Activated CD4-positive, alpha-beta memory T cell treated with anti-CD3 and anti-CD28 coated beads, Interleukin-2, amount 10 ng/mL, durations not matched to agents 7 days and 5 days (primary cell): Measurements from ENCODE around the gene ETF1. TPM values are rescaled to one million over a fixed set of nuclear protein-coding genes. Genes with fewer than 3 reads are reported as not detected.
"Not testable (repeated sequence)": the region's sequence is repeated elsewhere in the genome, so short reads cannot be mapped to it uniquely, and the experiment has no call there.

Experiments
- CTCF ChIA-PET: fragments of 350-600 bp; sonication (Branson Sonifier 250); formaldehyde crosslinking; loops from one replicate; lab custom pipeline; 2021; ENCODE audit warnings: antibody characterized with exemption, inconsistent platforms; lab: Charles Lee
- POLR2A ChIA-PET: fragments of 350-600 bp; sonication (Branson Sonifier 250); formaldehyde crosslinking; loops from one replicate; lab custom pipeline; 2021; ENCODE audit warnings: antibody characterized with exemption; lab: Charles Lee
- DNase-seq: peaks from one replicate; pipeline ENCODE4 v3.0.0-alpha.2; 2020
- H3K27ac Mint-ChIP-seq: one replicate; pipeline ENCODE4 v1.8.0; 2021; ENCODE audit warnings: mild to moderate bottlenecking, mixed read lengths
- H3K27me3 Mint-ChIP-seq: one replicate; pipeline ENCODE4 v1.8.0; 2021; ENCODE audit warnings: mixed read lengths
- H3K36me3 Mint-ChIP-seq: one replicate; pipeline ENCODE4 v1.8.0; 2021; ENCODE audit warnings: low read depth, mixed read lengths
- H3K4me1 Mint-ChIP-seq: one replicate; pipeline ENCODE4 v1.8.0; 2021; ENCODE audit warnings: mixed read lengths
- H3K4me3 Mint-ChIP-seq: one replicate; pipeline ENCODE4 v1.8.0; 2021; ENCODE audit warnings: mild to moderate bottlenecking, mixed read lengths
- H3K9me3 Mint-ChIP-seq: one replicate; pipeline ENCODE4 v1.8.0; 2021; ENCODE audit warnings: mixed read lengths
- total RNA-seq, 2 experiments: library from RNA; stranded (reverse); gene quantifications; one replicate each; pipeline ENCODE4 v1.2.3, GENCODE V29; 2021

ETF1 gene
- total RNA-seq, 2 experiments from 2014 or later, result 77.5 to 81.7 TPM

DNA sequence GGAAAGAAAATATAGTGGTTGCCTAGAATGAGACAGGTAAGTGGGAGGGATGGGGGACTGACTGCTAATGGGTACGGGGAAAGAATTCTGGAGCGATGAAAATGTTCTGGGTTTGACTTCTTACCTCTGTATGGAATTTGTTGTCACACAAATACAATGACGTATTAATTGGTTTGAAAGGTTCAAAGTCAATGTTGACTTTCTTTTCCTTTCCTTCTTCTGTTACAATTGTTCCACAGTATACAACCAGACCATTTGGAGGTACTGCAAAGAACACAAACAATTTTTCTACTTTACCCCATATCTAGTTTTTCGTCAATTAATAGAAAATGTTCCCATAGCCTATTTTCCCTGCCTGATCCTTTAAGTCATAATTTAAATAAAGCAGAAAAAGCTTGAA lies 25.6 kb downstream of the ETF1 start:
- H3K4me1 Mint-ChIP-seq, result peaks cover 9% of the 10 kb centered on the region
- no peak overlapping the region for H3K27ac Mint-ChIP-seq
- POLR2A ChIA-PET, result interaction anchor here (0.9 kb wide), 1 partner anchor 15 kb away, joined by 3 read pairs; no protein-coding TSS in a partner anchor
- H3K27me3 Mint-ChIP-seq, result no peaks in the 10 kb centered on the region
- no peaks in the 10 kb centered on the region for H3K9me3 Mint-ChIP-seq
- no peak for DNase-seq
- peaks cover 62% of the 10 kb centered on the region for H3K36me3 Mint-ChIP-seq
- CTCF ChIA-PET, result no interaction called here
- no peak overlapping the region for H3K4me3 Mint-ChIP-seq

DNA sequence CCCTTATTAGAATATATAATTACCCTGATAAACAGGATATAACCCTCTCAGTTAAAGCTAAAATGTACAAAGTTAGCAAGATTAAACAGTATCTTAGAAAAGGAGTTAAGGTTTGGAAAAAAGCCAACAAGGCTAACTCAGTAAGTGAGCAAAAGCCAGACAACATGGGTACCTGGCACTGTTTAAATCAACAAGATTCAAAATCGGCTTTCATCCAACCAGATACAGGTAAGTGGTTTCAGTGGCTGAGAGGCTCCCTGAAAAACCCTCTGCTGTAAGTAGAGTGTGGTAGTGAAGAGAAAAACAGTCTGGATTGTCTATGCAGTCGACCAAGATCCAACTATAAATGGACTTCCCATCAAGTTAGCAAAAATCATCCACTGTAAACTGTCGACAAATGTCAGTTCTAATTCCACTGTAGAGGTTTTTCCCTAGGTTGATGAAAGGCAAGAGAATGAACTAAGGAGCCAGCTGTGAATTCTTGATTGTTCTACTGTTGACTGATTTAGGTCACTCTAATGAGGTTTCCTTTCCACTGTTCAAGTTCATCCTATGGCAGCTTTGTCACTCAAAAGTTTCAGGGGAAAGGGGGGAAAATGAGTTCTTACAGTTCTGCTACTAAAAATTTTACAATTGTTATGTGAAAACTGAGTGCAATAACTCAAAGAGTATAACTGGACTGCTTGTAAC lies 27.3 kb downstream of the ETF1 start:
- CTCF ChIA-PET, result no interaction called here
- H3K9me3 Mint-ChIP-seq, result no peaks in the 10 kb centered on the region
- H3K4me3 Mint-ChIP-seq, result no peak overlapping the region
- H3K4me1 Mint-ChIP-seq, result peaks cover 3% of the 10 kb centered on the region
- POLR2A ChIA-PET, result interaction anchor here (2.5 kb wide), 1 partner anchor 28 kb away, joined by 11 read pairs; the partner anchor contains the start of gene ETF1
- peaks cover 67% of the 10 kb centered on the region for H3K36me3 Mint-ChIP-seq
- H3K27ac Mint-ChIP-seq, result no peak overlapping the region
- H3K27me3 Mint-ChIP-seq, result no peaks in the 10 kb centered on the region
- no peak for DNase-seq

- ChIA-PET CTCF (interaction anchor here (1.2 kb wide), 1 partner anchor 10 kb away, joined by 5 read pairs; no protein-coding TSS in a partner anchor), POLR2A (interaction anchor here (1.0 to 2.5 kb wide), 2 partner anchors 9 to 29 kb away, joined by 3 to 11 read pairs; partner anchors contain the start of gene ETF1)
- Mint-ChIP-seq H3K4me3 (no peak overlapping the region), H3K27ac (no peak overlapping the region), H3K9me3 (no peaks in the 10 kb centered on the region), H3K4me1 (peaks cover 3% of the 10 kb centered on the region), H3K36me3 (peaks cover 72% of the 10 kb centered on the region), H3K27me3 (no peaks in the 10 kb centered on the region)
- DNase-seq, result no peak
Observed at GRCh38 chr5:138514021-138514420, 29.0 kb downstream of the ETF1 start.

DNA sequence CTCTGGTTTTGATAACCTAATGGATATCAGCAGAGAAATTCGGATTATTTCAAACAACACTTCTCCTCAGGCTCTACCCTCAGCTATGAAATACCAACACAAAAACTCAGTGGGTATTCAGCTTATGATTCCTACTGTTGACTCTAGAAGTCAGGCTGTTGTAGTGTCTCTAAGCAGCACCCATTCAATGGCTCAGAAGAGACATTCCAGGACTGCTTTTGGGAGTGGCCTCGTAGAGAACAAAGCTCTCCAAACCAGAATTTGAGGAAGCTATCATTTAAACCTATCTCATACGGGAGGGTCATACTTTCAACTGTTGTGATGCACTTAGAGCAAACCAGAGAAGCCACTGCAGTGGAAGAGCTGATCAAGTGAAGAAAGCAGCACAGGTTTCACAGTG lies 34.1 kb downstream of the ETF1 start:
- Mint-ChIP-seq H3K36me3 (peaks cover 52% of the 10 kb centered on the region), H3K4me1 (no peaks in the 10 kb centered on the region), H3K27me3 (no peaks in the 10 kb centered on the region), H3K4me3 (no peak overlapping the region), H3K9me3 (no peaks in the 10 kb centered on the region), H3K27ac (no peak overlapping the region)
- ChIA-PET CTCF (interaction anchor here (1.0 kb wide), 1 partner anchor 58 kb away, joined by 3 read pairs; no protein-coding TSS in a partner anchor), POLR2A (interaction anchor here (1.0 to 1.4 kb wide), 2 partner anchors 35 to 44 kb away, joined by 3 to 4 read pairs; partner anchors contain the start of gene EGR1)
- DNase-seq, result no peak

GRCh38 chr5:138507485-138507884 lies 35.6 kb downstream of the ETF1 start:
- H3K27me3 Mint-ChIP-seq, H3K4me3 Mint-ChIP-seq, POLR2A ChIA-PET, DNase-seq, H3K9me3 Mint-ChIP-seq, H3K27ac Mint-ChIP-seq, H3K4me1 Mint-ChIP-seq: not testable (repeated sequence)
- peaks cover 39% of the 10 kb centered on the region for H3K36me3 Mint-ChIP-seq
- CTCF ChIA-PET, result interaction anchor here (1.2 kb wide), 1 partner anchor 58 kb away, joined by 3 read pairs; no protein-coding TSS in a partner anchor

DNA sequence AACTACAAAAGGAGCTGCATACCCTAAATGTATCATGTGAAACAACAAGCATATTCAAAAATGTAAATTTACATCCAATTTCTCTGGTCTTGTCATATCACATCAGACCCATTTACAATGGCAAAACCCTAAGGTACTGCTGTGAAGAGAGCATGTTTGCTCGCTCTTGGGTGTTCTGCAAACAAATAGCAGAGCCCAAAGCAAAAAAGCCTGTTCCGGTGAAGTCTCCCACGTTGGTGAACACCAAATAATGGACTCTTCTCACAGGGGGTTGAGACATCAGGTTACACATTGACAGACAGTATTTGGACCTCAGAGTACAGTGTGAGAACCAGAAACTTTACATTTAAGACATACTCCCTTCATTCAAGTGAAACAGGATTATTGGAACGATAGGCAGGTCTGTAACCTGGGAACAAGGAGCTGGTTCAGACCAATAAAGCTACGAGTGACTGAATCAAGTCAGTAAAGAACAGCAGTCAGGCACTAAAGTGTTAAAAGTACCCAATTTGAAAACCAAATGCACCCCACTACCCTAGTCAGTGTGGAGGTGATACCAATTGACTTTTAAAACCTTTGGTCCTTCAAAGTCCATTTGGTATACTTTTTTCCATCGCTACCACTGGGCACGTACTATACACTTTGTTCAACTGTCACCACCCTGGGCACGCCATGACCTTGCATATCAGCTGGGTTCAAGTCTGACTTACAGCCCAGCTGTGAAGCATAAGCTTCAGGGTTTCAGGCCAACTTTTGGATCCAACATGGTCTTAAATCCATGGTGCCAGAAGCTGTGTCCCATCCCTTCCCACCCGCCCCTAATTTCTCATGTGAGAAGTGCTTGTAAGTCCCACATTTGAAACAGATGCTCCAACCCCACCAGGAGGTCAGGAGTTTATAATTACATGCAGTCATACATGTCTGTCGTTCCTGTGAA lies 36.4 kb downstream of the ETF1 start:
- Mint-ChIP-seq H3K9me3 (no peaks in the 10 kb centered on the region), H3K27ac (no peak overlapping the region), H3K4me1 (no peaks in the 10 kb centered on the region), H3K27me3 (no peaks in the 10 kb centered on the region), H3K4me3 (no peak overlapping the region), H3K36me3 (peaks cover 36% of the 10 kb centered on the region)
- DNase-seq, result no peak
- ChIA-PET POLR2A (no interaction called here), CTCF (interaction anchor here (0.6 to 1.2 kb wide), 2 partner anchors 56 to 57 kb away, joined by 3 to 5 read pairs; no protein-coding TSS in a partner anchor)

- POLR2A ChIA-PET, result interaction anchor here (1.4 to 2.9 kb wide), 2 partner anchors 39 to 40 kb away, joined by 4 to 13 read pairs; partner anchors contain the start of genes EGR1 and ETF1
- no peak overlapping the region for H3K27ac Mint-ChIP-seq
- H3K36me3 Mint-ChIP-seq, result peaks cover 23% of the 10 kb centered on the region
- CTCF ChIA-PET, result interaction anchor here (0.9 to 3.4 kb wide), 8 partner anchors 9 to 324 kb away, joined by 3 to 37 read pairs (median 4); partner anchors contain the start of gene EGR1
- no peak for DNase-seq
- no peak overlapping the region for H3K4me3 Mint-ChIP-seq
- H3K9me3 Mint-ChIP-seq, result no peaks in the 10 kb centered on the region
- no peaks in the 10 kb centered on the region for H3K4me1 Mint-ChIP-seq
- no peaks in the 10 kb centered on the region for H3K27me3 Mint-ChIP-seq
Observed at GRCh38 chr5:138504799-138505198, 38.2 kb downstream of the ETF1 start.

- H3K36me3 Mint-ChIP-seq, result peaks cover 16% of the 10 kb centered on the region
- ChIA-PET CTCF (interaction anchor here (0.6 to 3.4 kb wide), 19 partner anchors 10 to 325 kb away, joined by 3 to 37 read pairs (median 3); partner anchors contain the start of genes BRD8, CDC25C, EGR1 and KDM3B), POLR2A (interaction anchor here (0.7 to 2.9 kb wide), 7 partner anchors 11 to 166 kb away, joined by 3 to 13 read pairs (median 3); partner anchors contain the start of genes EGR1, ETF1 and FAM53C)
- no peaks in the 10 kb centered on the region for H3K27me3 Mint-ChIP-seq
- no peaks in the 10 kb centered on the region for H3K4me1 Mint-ChIP-seq
- no peak overlapping the region for H3K27ac Mint-ChIP-seq
- peak; percentile 28 for DNase-seq
- H3K9me3 Mint-ChIP-seq, result no peaks in the 10 kb centered on the region
- H3K4me3 Mint-ChIP-seq, result no peak overlapping the region
Observed at GRCh38 chr5:138503487-138504270, 39.4 kb downstream of the ETF1 start.

- POLR2A ChIA-PET, result interaction anchor here (0.7 to 2.9 kb wide), 4 partner anchors 37 to 165 kb away, joined by 3 to 13 read pairs (median 6); partner anchors contain the start of genes EGR1, ETF1 and FAM53C
Observed at GRCh38 chr5:138502521-138502920, 40.5 kb downstream of the ETF1 start.

GRCh38 chr5:138502121-138502520 lies 40.9 kb downstream of the ETF1 start:
- Mint-ChIP-seq H3K4me3 (no peak overlapping the region), H3K27ac (no peak overlapping the region), H3K9me3 (no peaks in the 10 kb centered on the region), H3K36me3 (peaks cover 1% of the 10 kb centered on the region), H3K4me1 (no peaks in the 10 kb centered on the region), H3K27me3 (peaks cover 3% of the 10 kb centered on the region)
- POLR2A ChIA-PET, result interaction anchor here (1.2 to 2.0 kb wide), 2 partner anchors 41 to 150 kb away, joined by 3 to 9 read pairs; partner anchors contain the start of gene ETF1
- DNase-seq, result no peak
- CTCF ChIA-PET, result interaction anchor here (0.7 to 3.4 kb wide), 6 partner anchors 9 to 343 kb away, joined by 3 to 37 read pairs (median 4); partner anchors contain the start of genes BRD8 and KIF20A

More at GRCh38 chr5:138502521-138502920, 40.5 kb downstream of the ETF1 start:
- Mint-ChIP-seq H3K27me3 (peaks cover 3% of the 10 kb centered on the region), H3K4me1 (no peaks in the 10 kb centered on the region), H3K9me3 (no peaks in the 10 kb centered on the region), H3K36me3 (peaks cover 5% of the 10 kb centered on the region), H3K27ac (no peak overlapping the region), H3K4me3 (no peak overlapping the region)
- CTCF ChIA-PET, result interaction anchor here (0.7 to 3.4 kb wide), 13 partner anchors 9 to 343 kb away, joined by 3 to 37 read pairs (median 4); partner anchors contain the start of genes BRD8, EGR1, KDM3B and KIF20A
- DNase-seq, result no peak

DNA sequence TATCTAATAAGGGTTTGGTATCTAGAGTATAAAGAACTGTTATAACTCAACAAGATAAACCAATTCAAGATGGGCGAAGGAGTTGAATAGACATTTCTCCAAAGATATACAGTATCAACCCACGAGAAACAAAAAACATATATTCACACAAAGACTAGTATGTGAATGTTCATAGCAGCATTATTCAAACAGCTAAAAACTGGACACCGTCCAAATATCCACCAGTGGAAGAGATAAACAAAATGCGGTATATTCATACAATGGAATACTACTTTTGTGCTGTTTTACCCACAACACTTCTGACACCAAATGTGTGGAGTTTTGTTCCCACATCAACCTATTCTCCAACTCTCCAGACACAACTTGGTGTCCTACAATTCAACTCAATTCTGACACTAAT lies 44.7 kb downstream of the ETF1 start:
- ChIA-PET CTCF (interaction anchor here (0.7 to 2.6 kb wide), 4 partner anchors 10 to 50 kb away, joined by 3 to 17 read pairs (median 7); partner anchors contain the start of gene EGR1), POLR2A (interaction anchor here (1.1 to 3.0 kb wide), 2 partner anchors 33 to 48 kb away, joined by 3 to 15 read pairs; partner anchors contain the start of gene EGR1)
- Mint-ChIP-seq H3K27me3 (peaks cover 7% of the 10 kb centered on the region), H3K27ac (no peak overlapping the region), H3K4me3 (no peak overlapping the region), H3K36me3 (no peaks in the 10 kb centered on the region), H3K4me1 (no peaks in the 10 kb centered on the region), H3K9me3 (no peaks in the 10 kb centered on the region)
- DNase-seq, result no peak
